Stimulated activated CD8-positive, alpha-beta memory T cell treated with anti-CD3 and anti-CD28 coated beads, Interleukin-7, amount 100 ng/mL, for 4 hours (primary cell): ENCODE results near the gene TXN2.
"Not testable (repeated sequence)": the region's sequence is repeated elsewhere in the genome, so short reads cannot be mapped to it uniquely, and the experiment has no call there.

Experiments used
- DNase-seq, 2 donors: peaks; one replicate each; pipeline ENCODE4 v3.0.0-alpha.2; 2020; ENCODE audit warnings: low read depth in 2 of 2

Gene TXN2

DNA sequence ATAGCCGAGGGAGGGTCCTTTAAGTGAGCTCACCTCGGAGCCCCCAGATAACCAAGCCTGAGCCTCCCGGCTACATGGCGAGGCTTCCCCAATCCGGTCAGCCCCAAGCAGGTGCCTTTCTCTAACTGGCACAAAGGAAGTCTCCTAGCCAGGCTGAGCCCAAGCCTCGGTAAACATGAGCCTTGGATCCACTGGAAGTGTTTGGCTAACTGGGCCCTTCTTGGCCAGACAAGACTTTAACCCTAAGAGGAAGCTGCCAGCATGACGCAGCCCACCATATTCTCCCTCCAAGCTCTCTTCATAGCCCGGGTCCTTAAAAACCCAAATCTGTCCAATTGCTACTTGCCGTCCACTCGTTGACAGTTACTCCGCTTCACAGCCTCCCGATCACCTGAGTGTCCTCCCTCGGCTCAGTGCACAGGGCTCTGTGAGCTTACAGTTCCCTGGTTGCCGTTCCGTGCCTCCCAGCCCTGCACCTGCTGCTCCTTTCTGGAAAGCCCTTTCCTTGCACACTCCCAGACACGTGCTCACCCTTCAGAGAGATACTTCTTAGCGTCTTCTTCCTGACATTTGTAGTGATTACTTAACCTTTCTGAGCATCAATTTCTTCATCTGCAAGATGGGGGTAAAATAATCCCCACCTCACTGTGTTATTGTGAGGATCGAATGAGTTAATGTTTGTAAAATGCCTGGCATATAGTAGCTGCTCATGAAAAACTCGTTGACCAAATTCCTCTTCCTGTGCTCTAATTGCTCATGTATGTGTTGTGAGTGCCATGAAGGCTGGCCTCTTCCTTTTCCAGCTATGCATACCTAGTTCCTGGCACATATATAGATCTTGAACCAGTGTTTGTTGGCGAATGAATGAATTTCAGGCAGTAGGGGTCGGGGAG is 25.6 kb downstream of the TXN2 start:
- no peak for DNase-seq

DNA sequence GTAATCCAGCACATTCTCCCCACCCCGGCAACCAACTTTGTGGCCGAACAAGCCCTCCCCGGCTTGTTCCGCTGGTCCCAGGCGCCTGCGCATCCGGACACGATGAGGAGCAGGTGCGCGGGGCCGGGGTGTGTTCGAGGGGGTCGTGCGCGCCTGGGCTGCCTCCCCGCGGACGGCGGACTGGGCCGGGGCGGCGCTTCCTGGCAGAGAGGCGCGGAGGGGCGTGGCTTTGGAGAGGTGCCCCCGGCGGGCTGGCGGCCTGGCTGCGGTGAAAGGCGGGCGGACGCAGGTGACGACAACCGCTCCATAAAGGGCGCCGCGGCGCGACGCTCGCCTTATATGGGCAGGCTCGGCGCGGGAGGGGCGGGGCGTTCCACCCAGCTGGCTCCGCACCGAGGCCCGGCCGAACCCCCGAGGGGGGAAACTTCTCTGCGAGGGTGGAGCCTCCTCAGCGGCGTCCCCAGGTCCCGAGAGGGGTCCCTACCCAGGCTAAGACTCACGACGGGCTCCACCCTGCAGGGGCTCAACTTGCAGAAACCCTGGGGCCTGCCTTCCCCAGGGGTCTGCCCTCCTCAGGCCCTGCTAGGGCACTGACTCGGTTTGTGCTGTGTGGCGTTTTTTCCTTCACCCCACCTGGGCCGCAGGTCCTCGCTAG is 26.4 kb downstream of the TXN2 start:
- peak; percentile 88 to 98 for DNase-seq

DNA sequence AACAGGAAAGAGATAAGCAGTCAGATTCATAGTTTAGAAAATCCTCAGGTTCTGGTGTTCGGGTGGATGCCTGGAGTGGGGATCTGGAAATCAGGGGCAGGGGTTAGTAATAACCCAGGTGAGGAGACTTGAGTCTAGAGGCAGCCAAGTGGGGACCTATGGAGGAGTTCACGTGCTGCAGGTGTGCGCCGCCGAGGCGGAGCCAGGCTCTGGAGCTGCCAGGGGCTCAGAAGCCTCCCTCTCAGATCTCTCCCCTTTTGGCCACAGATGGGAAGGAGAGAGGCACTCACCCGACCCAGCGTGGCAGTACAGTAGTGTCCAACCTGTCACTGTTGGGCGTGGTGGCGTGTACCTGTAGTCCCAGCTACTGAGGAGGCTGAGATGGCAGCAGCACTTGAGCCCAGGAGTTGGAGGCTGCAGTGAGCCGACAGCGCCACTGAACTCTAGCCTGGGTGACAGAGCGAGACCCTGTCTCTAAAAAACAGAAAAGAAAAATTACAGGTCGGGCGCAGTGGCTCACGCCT is 27.5 kb downstream of the TXN2 start:
- DNase-seq = no peak

GRCh38 chr22:36452978-36453607 is 28.3 kb downstream of the TXN2 start:
- DNase-seq = not testable (repeated sequence)

- peak in 1 of 2 donors; percentile 20 for DNase-seq
Measured at GRCh38 chr22:36452250-36452977, 29.0 kb downstream of the TXN2 start.

- not testable (repeated sequence) for DNase-seq
Measured at GRCh38 chr22:36450923-36451322, 30.5 kb downstream of the TXN2 start.

- no peak for DNase-seq
Measured at GRCh38 chr22:36449596-36450175, 31.8 kb downstream of the TXN2 start.

- no peak for DNase-seq
Measured at GRCh38 chr22:36447632-36448031, 33.8 kb downstream of the TXN2 start.

GRCh38 chr22:36445158-36445668 is 36.2 kb downstream of the TXN2 start:
- no peak for DNase-seq

- DNase-seq = no peak
Measured at GRCh38 chr22:36443198-36443770, 38.2 kb downstream of the TXN2 start.

DNA sequence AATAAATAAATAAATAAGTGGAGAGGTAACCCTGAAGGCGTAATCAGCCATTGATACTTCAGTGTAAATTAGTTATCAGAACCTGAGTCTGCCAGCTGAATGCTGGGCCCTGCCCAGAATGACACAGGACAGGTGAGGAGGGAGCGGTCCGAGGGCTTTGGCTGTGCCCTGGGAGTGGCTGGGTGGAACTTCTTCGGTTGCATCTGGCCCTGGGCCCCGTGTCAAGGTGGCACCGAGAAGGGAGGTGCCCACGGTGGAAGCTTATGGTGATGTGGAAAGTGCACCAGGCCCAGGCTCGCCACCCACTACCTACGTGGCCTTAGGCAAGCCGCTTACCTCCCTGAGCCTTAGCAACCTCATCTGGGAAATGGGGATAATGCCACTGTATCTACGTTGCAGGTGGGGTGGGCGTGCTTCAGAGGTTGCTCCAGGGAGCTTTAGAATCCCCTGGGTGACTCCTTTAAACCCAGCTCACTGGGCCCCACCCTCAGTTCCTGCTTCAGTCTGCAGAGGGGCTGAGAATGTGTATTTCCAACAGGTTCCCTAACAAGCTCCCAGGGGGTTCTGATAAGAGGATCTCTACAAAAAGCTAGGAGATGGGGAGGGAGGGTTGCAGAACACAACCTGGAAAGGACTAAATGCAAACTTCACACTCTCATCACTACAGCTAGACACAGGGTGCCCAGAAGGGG is 38.8 kb downstream of the TXN2 start:
- DNase-seq = no peak

GRCh38 chr22:36440429-36441002 is 40.9 kb downstream of the TXN2 start:
- no peak for DNase-seq

DNA sequence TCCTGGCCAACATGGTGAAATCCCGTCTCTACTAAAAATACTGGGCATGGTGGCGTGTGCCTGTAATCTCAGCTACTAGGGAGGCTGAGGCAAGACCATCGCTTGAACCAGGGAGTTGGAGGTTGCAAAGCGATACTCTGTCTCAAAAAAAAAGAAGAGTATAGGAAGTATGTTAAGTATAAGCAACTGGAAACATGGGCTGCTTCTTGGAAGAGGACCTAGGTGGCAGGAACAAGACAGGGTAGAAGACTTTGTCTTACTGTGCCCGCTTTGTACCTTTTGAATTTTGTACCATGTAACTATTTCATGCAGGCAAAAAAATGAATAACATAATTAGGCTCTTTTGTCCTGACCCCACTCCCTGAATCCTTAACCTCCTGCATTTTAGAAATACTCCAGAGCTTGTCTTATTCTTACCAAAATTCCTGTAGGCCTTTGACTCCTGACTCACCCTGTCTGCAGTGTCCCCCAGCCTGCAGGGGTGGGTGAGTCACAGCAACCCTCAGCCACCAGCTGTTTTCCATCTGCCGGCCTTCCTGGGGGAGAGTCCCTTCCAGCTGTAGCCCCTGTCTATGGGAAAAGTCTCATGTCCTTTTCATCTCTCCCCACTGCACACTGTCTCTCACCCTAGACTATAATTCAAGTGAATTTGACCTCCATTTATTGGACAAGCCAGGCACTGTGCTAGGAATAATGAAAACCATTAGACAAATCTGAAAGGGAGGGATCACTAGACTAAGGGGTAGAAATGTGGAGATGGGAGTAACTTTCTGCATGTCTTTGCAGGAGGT is 41.8 kb downstream of the TXN2 start:
- DNase-seq = peak in 1 of 2 donors; percentile 34

- DNase-seq = peak; percentile 68 to 76
Measured at GRCh38 chr22:36435516-36436415, 45.7 kb downstream of the TXN2 start.

DNA sequence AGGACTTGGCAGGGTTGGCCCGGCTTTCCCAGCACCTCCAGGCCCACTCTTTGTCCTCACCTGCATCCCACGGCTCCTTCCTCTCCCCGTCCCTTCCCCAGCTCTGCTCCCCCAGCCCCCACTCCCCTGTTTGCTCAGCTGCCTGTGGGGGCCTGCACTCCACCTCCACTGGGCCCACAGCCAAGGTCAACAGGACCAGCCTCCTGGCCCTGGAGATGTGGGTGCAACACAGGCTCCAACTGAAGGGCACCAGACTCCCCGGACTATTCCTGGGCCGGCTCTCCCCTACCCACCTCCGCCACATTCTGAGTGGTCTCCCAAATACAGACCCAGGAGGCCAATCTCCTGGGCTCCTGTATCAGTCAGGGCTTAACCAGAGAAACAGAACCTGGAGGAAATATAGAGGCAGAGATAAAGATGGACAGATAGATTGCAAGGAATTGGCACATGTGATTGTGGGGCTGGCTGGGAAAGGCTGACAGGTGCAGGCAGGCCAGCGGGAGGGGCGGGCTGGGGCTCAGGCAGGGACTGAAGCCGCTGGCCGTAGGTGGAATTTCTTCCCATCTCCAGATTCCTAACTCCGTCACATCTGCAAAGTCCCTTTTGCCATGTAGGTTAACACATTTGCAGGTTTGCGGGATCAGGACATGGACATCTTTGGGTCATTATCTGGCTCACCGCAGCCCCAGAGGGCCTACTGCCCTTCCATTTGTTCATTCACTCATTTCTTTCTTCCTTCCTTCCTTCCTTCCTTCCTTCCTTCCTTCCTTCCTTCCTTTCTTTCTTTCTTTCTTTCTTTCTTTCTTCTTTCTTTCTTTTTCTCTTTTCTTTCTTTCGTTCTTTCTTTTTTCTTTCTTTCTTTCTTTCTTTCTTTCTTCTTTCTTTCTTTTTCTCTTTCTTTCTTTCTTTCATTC is 47.9 kb downstream of the TXN2 start:
- DNase-seq = no peak

GRCh38 chr22:36432592-36433317 is 48.7 kb downstream of the TXN2 start:
- no peak for DNase-seq
